ENCODE data around the gene LRRD1. TPM values are rescaled to one million over a fixed set of nuclear protein-coding genes. Genes with fewer than 3 reads are reported as not detected.

Gene LRRD1
- total and polyA plus RNA-seq, 10 of the 15 experiments (the other 5 are each of a cell fraction or from before 2014, with no cell fraction given): 0.04 to 0.06 TPM; not detected in 8

- TF ChIP-seq ZSCAN29 (IDR thresholded peaks at IDR 0.05) (no peak), ZNF274 (IDR thresholded peaks at IDR 0.05; ENCODE audit: insufficient read depth, insufficient read length) (no peak), ZNF217 (IDR thresholded peaks at IDR 0.05) (no peak), SMAD1 (IDR thresholded peaks at IDR 0.05; ENCODE audit: low read depth, partially characterized antibody) (no peak), TCF3 (IDR thresholded peaks at IDR 0.05; ENCODE audit: borderline replicate concordance, insufficient read depth, low read depth, low read length) (no peak), ESRRA (IDR thresholded peaks at IDR 0.05; ENCODE audit: low read length) (no peak), NR2C2 (IDR thresholded peaks at IDR 0.05; ENCODE audit: borderline replicate concordance, control insufficient read depth, insufficient read length, low read depth) (no peak), ZNF622 (IDR thresholded peaks at IDR 0.05) (no peak), SIN3A (IDR thresholded peaks at IDR 0.05; ENCODE audit: low read depth, low read length) (no peak), IRF3 (IDR thresholded peaks at IDR 0.05) (no peak), JUNB (IDR thresholded peaks at IDR 0.05) (no peak), ZBTB40 (IDR thresholded peaks at IDR 0.05; ENCODE audit: borderline replicate concordance) (no peak), FOXK2 (IDR thresholded peaks at IDR 0.05) (no peak)
- TF ChIP-seq, protein P1, sequence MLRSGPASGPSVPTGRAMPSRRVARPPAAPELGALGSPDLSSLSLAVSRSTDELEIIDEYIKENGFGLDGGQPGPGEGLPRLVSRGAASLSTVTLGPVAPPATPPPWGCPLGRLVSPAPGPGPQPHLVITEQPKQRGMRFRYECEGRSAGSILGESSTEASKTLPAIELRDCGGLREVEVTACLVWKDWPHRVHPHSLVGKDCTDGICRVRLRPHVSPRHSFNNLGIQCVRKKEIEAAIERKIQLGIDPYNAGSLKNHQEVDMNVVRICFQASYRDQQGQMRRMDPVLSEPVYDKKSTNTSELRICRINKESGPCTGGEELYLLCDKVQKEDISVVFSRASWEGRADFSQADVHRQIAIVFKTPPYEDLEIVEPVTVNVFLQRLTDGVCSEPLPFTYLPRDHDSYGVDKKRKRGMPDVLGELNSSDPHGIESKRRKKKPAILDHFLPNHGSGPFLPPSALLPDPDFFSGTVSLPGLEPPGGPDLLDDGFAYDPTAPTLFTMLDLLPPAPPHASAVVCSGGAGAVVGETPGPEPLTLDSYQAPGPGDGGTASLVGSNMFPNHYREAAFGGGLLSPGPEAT (IDR thresholded peaks at IDR 0.05; ENCODE audit: low read depth): peak; percentile 7; the same call in 1 of the 2 replicates
- TF ChIP-seq, protein P2, sequence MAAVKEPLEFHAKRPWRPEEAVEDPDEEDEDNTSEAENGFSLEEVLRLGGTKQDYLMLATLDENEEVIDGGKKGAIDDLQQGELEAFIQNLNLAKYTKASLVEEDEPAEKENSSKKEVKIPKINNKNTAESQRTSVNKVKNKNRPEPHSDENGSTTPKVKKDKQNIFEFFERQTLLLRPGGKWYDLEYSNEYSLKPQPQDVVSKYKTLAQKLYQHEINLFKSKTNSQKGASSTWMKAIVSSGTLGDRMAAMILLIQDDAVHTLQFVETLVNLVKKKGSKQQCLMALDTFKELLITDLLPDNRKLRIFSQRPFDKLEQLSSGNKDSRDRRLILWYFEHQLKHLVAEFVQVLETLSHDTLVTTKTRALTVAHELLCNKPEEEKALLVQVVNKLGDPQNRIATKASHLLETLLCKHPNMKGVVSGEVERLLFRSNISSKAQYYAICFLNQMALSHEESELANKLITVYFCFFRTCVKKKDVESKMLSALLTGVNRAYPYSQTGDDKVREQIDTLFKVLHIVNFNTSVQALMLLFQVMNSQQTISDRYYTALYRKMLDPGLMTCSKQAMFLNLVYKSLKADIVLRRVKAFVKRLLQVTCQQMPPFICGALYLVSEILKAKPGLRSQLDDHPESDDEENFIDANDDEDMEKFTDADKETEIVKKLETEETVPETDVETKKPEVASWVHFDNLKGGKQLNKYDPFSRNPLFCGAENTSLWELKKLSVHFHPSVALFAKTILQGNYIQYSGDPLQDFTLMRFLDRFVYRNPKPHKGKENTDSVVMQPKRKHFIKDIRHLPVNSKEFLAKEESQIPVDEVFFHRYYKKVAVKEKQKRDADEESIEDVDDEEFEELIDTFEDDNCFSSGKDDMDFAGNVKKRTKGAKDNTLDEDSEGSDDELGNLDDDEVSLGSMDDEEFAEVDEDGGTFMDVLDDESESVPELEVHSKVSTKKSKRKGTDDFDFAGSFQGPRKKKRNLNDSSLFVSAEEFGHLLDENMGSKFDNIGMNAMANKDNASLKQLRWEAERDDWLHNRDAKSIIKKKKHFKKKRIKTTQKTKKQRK (IDR thresholded peaks at IDR 0.05; ENCODE audit: low read depth, low read length): no peak
- TF ChIP-seq, protein P3, sequence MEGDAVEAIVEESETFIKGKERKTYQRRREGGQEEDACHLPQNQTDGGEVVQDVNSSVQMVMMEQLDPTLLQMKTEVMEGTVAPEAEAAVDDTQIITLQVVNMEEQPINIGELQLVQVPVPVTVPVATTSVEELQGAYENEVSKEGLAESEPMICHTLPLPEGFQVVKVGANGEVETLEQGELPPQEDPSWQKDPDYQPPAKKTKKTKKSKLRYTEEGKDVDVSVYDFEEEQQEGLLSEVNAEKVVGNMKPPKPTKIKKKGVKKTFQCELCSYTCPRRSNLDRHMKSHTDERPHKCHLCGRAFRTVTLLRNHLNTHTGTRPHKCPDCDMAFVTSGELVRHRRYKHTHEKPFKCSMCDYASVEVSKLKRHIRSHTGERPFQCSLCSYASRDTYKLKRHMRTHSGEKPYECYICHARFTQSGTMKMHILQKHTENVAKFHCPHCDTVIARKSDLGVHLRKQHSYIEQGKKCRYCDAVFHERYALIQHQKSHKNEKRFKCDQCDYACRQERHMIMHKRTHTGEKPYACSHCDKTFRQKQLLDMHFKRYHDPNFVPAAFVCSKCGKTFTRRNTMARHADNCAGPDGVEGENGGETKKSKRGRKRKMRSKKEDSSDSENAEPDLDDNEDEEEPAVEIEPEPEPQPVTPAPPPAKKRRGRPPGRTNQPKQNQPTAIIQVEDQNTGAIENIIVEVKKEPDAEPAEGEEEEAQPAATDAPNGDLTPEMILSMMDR (IDR thresholded peaks at IDR 0.05 in 2 of 3, conservative IDR thresholded peaks at IDR 0.05 in 1 of 3; ENCODE audit: control insufficient read depth in 2 of 3, extremely low read depth in 1 of 3, insufficient read depth in 1 of 3, low read depth in 3 of 3, low read length in 3 of 3): no peak
- TF ChIP-seq, protein P4, sequence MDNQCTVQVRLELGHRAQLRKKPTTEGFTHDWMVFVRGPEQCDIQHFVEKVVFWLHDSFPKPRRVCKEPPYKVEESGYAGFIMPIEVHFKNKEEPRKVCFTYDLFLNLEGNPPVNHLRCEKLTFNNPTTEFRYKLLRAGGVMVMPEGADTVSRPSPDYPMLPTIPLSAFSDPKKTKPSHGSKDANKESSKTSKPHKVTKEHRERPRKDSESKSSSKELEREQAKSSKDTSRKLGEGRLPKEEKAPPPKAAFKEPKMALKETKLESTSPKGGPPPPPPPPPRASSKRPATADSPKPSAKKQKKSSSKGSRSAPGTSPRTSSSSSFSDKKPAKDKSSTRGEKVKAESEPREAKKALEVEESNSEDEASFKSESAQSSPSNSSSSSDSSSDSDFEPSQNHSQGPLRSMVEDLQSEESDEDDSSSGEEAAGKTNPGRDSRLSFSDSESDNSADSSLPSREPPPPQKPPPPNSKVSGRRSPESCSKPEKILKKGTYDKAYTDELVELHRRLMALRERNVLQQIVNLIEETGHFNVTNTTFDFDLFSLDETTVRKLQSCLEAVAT (IDR thresholded peaks at IDR 0.05): peak; percentile 65; the same call in 1 of the 2 replicates
These were observed 47.8 kb downstream of the LRRD1 start (continued) for GRCh38 chr7:92131093-92131492.

All from GM12878 (cell line).